HG02840 (cell line): ENCODE results near the gene ADCY7.
"Not testable (repeated sequence)": the region's sequence is repeated elsewhere in the genome, so short reads cannot be mapped to it uniquely, and the experiment has no call there.

ENCODE experiments used
- ATAC-seq: cut with Tn5 transposase; IDR thresholded peaks from one replicate; pipeline ENCODE4 v1.9.1; 2021; ENCODE audit warnings: mild to moderate bottlenecking, moderate library complexity, moderate number of reproducible peaks; ENCODE audit not compliant: unreplicated experiment, low FRiP score

ADCY7 gene

GRCh38 chr16:50329446-50330189 is 63.3 kb downstream of the ADCY7 start:
- ATAC-seq: no peak

- no peak for ATAC-seq
Measured at GRCh38 chr16:50331570-50331969, 65.2 kb downstream of the ADCY7 start.

- no peak for ATAC-seq
Measured at GRCh38 chr16:50332599-50332998, 66.2 kb downstream of the ADCY7 start.

- ATAC-seq: no peak
Measured at GRCh38 chr16:50334106-50334975, 68.0 kb downstream of the ADCY7 start.

- no peak for ATAC-seq
Measured at GRCh38 chr16:50335196-50335958, 69.0 kb downstream of the ADCY7 start.

- ATAC-seq: no peak
Measured at GRCh38 chr16:50336884-50337283, 70.5 kb downstream of the ADCY7 start.

- ATAC-seq: no peak
Measured at GRCh38 chr16:50338371-50339231, 72.2 kb downstream of the ADCY7 start.

- no peak for ATAC-seq
Measured at GRCh38 chr16:50340578-50340977, 74.2 kb downstream of the ADCY7 start.

- not testable (repeated sequence) for ATAC-seq
Measured at GRCh38 chr16:50343566-50343965, 77.2 kb downstream of the ADCY7 start.

GRCh38 chr16:50345210-50345609 is 78.9 kb downstream of the ADCY7 start:
- ATAC-seq: not testable (repeated sequence)

- ATAC-seq: no peak
Measured at GRCh38 chr16:50351116-50351515, 84.8 kb downstream of the ADCY7 start.

- ATAC-seq: no peak
Measured at GRCh38 chr16:50351952-50352351, 85.6 kb downstream of the ADCY7 start.

- ATAC-seq: no peak
Measured at GRCh38 chr16:50354082-50354481, 87.7 kb downstream of the ADCY7 start.

- ATAC-seq: no peak
Measured at GRCh38 chr16:50354629-50355456, 88.5 kb downstream of the ADCY7 start.

GRCh38 chr16:50359626-50360025 is 93.3 kb downstream of the ADCY7 start:
- ATAC-seq: no peak

- ATAC-seq: no peak
Measured at GRCh38 chr16:50360033-50360778, 93.9 kb downstream of the ADCY7 start.

- ATAC-seq: no peak
Measured at GRCh38 chr16:50360779-50361178, 94.4 kb downstream of the ADCY7 start.

- ATAC-seq: no peak
Measured at GRCh38 chr16:50363656-50364055, 97.3 kb downstream of the ADCY7 start.
